HG02970 (cell line): Measurements from ENCODE around the gene AHRR.
A peak's percentile ranks its signal among the peaks of the same experiment; 100 is the strongest.
"Not testable (repeated sequence)": the region's sequence is repeated elsewhere in the genome, so short reads cannot be mapped to it uniquely, and the experiment has no call there.

Experiments
- ATAC-seq: cut with Tn5 transposase; IDR thresholded peaks from one replicate; pipeline ENCODE4 v1.9.1; 2021; ENCODE audit warnings: mild to moderate bottlenecking, moderate library complexity, moderate number of reproducible peaks; ENCODE audit not compliant: unreplicated experiment, low FRiP score

The AHRR gene

GRCh38 chr5:466661-467310, 145.3 kb downstream of the AHRR start:
- no peak for ATAC-seq

DNA sequence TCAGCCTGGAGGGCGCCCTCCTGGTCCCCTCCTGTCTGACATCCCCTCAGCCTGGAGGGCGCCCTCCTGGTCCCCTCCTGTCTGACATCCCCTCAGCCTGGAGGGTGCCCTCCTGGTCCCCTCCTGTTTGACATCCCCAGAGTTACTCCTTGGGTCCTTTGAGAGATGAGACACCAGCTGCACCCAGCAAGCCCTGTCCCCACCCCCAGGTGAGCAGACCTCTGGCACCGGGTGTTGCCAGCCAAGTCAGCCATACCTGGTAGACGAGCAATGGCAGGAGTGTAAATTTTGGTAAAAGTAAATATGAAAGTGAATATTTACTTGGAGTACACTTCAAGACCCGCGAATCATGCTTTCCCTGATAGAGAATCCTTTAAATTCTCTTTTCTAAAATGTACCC, 146.9 kb downstream of the AHRR start:
- no peak for ATAC-seq

DNA sequence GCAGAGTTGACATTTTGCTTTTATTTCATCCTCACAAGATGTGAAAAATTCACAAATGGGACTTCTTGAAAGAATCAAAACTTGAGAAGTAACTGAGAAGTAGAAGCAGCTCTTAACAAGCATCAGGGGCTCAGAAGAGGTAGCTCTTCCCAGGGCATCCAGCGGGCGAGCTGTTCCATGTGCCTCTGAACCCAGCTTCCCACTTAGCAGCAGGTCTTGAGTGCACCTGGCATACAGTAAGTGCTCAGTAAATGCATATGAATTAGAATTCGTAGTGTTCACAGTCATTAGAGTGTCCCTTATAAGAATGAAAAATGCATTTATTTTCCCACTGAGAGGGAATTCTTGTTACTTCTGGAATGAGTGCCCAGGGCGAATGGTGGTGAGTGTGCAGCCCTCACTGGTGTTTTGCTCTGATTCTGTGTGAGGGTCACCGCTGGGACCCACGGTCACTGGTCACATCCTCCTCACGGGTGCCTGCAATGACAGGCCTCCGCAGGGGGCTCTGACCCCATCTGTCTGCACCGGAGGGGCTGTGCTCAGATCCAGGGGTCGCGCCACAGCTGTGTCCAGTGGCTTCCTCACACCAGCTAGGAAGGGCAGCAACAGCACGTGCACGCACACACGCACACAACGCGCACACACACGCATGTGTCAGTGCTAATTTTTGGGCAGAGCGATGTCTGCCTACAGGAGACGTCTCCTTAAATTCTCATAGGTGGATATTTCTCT, 148.4 kb downstream of the AHRR start:
- ATAC-seq: no peak

- no peak for ATAC-seq
Observed at GRCh38 chr5:470961-471749, 149.6 kb downstream of the AHRR start.

DNA sequence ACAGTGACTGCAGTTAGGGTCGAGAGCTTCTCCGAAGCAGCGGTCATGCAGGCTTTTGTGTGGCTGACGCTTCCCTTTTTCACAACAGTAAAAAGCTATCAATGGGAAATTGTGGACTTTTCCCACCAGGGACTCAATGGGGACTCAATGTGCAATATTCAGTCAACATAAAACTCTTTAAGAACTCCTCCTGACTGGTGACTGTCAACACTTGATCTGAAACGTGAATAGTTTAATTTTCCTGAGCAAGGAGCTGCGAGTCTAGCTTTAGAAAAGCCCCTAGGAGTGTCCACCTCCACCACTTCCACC, 150.2 kb downstream of the AHRR start:
- no peak for ATAC-seq

DNA sequence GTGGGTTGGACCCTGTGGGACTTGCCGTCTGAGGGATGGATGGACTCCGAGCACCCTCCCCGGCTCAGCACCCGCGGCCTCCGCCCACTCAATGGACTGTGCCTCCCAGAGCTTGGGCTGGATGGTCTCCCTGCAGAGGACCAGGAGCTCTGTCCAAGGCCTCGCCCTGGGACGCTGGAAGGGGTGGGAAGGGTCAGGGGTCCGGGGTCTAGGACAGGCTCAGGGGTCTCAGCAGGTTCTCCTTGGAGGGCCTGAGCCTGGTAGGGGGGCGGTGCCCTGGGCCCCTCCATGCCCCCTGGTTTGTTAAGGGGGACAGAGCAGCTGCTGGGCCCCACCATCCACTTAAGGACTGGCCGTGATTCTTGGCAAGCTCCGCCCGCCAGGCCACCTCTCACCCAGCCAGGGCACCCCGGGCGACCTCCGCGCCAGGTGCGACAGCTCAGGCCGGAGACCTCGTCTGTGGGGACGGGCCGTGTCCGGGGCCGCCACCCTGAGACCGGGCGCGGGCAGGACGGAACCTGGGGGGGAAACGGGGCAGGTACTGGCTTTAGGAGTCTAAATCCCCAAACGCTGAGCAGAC, 150.7 kb downstream of the AHRR start:
- ATAC-seq: peak; percentile 15

- peak; percentile 74 for ATAC-seq
Observed at GRCh38 chr5:472656-473550, 151.4 kb downstream of the AHRR start.

GRCh38 chr5:473551-474192, 152.2 kb downstream of the AHRR start:
- ATAC-seq: peak; percentile 30

DNA sequence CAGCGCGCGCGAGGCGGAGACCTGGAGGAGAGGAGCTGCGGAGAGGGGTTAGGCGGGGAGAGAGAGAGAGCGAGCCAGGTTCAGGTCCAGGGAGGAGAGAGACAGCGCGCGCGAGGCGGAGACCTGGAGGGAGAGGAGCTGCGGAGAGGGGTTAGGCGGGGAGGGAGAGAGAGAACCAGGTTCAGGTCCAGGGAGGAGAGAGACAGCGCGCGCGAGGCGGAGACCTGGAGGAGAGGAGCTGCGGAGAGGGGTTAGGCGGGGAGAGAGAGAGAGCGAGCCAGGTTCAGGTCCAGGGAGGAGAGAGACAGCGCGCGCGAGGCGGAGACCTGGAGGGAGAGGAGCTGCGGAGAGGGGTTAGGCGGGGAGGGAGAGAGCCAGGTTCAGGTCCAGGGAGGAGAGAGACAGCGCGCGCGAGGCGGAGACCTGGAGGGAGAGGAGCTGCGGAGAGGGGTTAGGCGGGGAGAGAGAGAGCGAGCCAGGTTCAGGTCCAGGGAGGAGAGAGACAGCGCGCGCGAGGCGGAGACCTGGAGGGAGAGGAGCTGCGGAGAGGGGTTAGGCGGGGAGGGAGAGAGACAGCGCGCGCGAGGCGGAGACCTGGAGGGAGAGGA, 152.8 kb downstream of the AHRR start:
- not testable (repeated sequence) for ATAC-seq

- ATAC-seq: no peak
Observed at GRCh38 chr5:474840-475661, 153.5 kb downstream of the AHRR start.

- ATAC-seq: no peak
Observed at GRCh38 chr5:475704-476101, 154.2 kb downstream of the AHRR start.

- ATAC-seq: no peak
Observed at GRCh38 chr5:476102-476813, 154.7 kb downstream of the AHRR start.

- ATAC-seq: no peak
Observed at GRCh38 chr5:476814-477175, 155.3 kb downstream of the AHRR start.

- ATAC-seq: no peak
Observed at GRCh38 chr5:477247-477646, 155.7 kb downstream of the AHRR start.

GRCh38 chr5:477871-478270, 156.4 kb downstream of the AHRR start:
- no peak for ATAC-seq

DNA sequence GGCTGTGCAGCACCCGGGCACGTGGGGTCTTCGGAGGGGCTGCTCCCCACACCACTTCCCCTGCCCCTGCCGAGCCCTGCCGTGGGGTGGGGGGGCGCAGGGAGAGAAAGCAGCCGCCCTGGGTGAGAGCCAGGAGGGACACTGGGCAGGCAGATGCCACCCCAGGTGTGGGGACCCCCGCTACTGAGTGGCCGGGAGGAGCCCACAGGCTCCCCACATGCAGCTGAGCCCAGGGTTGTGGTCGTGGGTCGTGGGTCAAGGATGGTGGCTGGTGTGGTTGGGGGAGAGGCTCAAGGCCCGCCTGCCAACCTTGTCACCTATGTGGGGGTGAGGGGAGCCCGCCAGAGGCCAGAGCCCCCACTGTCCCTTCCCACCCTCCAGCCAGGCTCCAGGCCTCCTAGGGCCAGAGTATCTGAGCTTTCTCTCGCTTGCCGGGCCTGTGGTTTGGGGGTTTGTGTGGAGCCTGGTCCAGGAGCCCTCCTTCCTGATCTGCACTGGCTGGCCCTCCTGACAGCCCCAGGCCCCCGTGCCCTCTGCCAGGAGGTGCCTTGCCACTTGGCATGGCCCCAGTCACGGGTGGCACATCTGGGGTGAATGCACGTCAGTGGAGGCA, 157.0 kb downstream of the AHRR start:
- no peak for ATAC-seq

DNA sequence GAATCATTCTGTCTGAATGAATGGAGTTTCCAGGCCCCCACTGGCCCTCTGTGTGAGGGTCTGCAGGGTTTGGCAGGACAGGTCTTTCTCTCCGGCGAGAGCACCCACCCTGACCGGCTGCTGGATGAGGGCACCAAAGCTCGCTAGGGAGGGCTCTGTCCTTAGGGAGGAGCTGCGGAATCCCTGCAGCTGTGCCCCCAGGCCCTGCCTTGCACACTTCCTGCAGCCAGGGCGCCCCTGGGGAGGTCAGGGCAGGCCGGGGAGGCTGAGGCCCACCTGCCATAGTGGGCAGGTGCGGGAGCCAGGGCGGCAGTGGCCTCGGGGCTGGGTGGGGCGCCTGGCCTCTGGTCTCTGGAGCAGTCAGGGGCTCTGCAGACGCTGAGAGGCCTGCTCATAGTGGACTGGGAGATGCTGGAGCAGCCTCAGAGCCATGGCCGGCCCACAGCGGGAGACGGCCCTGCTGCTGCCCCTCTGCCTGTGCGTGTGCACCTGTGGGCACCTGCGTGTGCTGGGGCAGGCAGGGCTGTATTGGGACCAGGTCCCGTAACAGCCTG, 157.5 kb downstream of the AHRR start:
- no peak for ATAC-seq
